ENCODE results near the gene ACTN1.

- TF ChIP-seq, protein P1, sequence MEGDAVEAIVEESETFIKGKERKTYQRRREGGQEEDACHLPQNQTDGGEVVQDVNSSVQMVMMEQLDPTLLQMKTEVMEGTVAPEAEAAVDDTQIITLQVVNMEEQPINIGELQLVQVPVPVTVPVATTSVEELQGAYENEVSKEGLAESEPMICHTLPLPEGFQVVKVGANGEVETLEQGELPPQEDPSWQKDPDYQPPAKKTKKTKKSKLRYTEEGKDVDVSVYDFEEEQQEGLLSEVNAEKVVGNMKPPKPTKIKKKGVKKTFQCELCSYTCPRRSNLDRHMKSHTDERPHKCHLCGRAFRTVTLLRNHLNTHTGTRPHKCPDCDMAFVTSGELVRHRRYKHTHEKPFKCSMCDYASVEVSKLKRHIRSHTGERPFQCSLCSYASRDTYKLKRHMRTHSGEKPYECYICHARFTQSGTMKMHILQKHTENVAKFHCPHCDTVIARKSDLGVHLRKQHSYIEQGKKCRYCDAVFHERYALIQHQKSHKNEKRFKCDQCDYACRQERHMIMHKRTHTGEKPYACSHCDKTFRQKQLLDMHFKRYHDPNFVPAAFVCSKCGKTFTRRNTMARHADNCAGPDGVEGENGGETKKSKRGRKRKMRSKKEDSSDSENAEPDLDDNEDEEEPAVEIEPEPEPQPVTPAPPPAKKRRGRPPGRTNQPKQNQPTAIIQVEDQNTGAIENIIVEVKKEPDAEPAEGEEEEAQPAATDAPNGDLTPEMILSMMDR (IDR thresholded peaks at IDR 0.05), result no peak
- TF ChIP-seq SIN3A (IDR thresholded peaks at IDR 0.05; ENCODE audit: borderline replicate concordance, insufficient read depth, low read depth, low read length) (no peak), POLR2AphosphoS5 (IDR thresholded peaks at IDR 0.05; ENCODE audit: low read depth, low read length) (no peak), TCF7L2 (IDR thresholded peaks at IDR 0.05; ENCODE audit: low read depth, low read length) (no peak)
- TF ChIP-seq, protein P2, sequence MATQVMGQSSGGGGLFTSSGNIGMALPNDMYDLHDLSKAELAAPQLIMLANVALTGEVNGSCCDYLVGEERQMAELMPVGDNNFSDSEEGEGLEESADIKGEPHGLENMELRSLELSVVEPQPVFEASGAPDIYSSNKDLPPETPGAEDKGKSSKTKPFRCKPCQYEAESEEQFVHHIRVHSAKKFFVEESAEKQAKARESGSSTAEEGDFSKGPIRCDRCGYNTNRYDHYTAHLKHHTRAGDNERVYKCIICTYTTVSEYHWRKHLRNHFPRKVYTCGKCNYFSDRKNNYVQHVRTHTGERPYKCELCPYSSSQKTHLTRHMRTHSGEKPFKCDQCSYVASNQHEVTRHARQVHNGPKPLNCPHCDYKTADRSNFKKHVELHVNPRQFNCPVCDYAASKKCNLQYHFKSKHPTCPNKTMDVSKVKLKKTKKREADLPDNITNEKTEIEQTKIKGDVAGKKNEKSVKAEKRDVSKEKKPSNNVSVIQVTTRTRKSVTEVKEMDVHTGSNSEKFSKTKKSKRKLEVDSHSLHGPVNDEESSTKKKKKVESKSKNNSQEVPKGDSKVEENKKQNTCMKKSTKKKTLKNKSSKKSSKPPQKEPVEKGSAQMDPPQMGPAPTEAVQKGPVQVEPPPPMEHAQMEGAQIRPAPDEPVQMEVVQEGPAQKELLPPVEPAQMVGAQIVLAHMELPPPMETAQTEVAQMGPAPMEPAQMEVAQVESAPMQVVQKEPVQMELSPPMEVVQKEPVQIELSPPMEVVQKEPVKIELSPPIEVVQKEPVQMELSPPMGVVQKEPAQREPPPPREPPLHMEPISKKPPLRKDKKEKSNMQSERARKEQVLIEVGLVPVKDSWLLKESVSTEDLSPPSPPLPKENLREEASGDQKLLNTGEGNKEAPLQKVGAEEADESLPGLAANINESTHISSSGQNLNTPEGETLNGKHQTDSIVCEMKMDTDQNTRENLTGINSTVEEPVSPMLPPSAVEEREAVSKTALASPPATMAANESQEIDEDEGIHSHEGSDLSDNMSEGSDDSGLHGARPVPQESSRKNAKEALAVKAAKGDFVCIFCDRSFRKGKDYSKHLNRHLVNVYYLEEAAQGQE (IDR thresholded peaks at IDR 0.05; ENCODE audit: insufficient read depth in 1 of 2, low read depth in 2 of 2, low read length in 1 of 2), result no peak
Observed at GRCh38 chr14:68959035-68959434, 20.1 kb downstream of the ACTN1 start.
